HUES48 (cell line): ENCODE data around the gene ART1.

Experiments
- H3K27ac ChIP-seq: one replicate; pipeline ENCODE4 v1.7.0; 2013; ENCODE audit warnings: low read depth, low read length, inconsistent platforms
- H3K27me3 ChIP-seq: 2 replicates; pipeline ENCODE4 v1.6.1; 2013; ENCODE audit warnings: mild to moderate bottlenecking, low read length; ENCODE audit not compliant: control insufficient read depth, insufficient read depth
- H3K36me3 ChIP-seq: 2 replicates; pipeline ENCODE4 v1.6.1; 2013; ENCODE audit warnings: low read length; ENCODE audit not compliant: control insufficient read depth, insufficient read depth
- H3K4me1 ChIP-seq: 2 replicates; pipeline ENCODE4 v1.6.1; 2013; ENCODE audit warnings: mild to moderate bottlenecking, low read length; ENCODE audit not compliant: control insufficient read depth, insufficient read depth
- H3K4me3 ChIP-seq: 2 replicates; pipeline ENCODE4 v1.5.1; 2013; ENCODE audit warnings: mild to moderate bottlenecking, low read depth, low read length
- H3K9ac ChIP-seq: 2 replicates; pipeline ENCODE4 v1.6.1; 2013; ENCODE audit warnings: mild to moderate bottlenecking, low read depth, low read length, moderate library complexity
- H3K9me3 ChIP-seq: 2 replicates; pipeline ENCODE4 v1.6.1; 2013; ENCODE audit warnings: low read length; ENCODE audit not compliant: control insufficient read depth, insufficient read depth

ART1 gene

DNA sequence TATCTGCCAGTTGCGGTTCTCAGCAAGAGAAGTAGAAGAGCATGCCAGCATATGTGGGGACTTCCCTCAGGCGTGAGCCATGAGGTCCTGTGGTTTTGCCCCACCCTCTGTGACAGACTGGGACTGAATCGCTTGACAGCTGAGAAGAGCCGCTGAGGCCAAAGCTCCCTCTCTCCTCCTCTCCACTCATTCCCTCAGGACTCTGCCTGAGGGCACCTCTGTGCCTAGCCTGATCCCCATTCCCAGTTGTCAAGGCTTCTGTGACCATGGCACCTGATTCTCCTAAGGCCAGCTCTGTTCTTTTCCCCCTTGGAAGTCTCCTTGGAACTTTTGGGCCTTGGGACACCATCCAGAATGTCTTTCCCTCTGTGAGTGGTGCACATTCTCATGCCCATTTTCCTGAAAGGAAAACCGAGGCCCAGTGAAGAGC lies 30.2 kb upstream of the ART1 start:
- Histone ChIP-seq H3K4me3 (no peak overlapping the region), H3K27ac (no peak overlapping the region), H3K9ac (no peak overlapping the region), H3K36me3 (no peaks in the 10 kb centered on the region), H3K9me3 (no peaks in the 10 kb centered on the region), H3K27me3 (no peaks in the 10 kb centered on the region), H3K4me1 (no peaks in the 10 kb centered on the region)

DNA sequence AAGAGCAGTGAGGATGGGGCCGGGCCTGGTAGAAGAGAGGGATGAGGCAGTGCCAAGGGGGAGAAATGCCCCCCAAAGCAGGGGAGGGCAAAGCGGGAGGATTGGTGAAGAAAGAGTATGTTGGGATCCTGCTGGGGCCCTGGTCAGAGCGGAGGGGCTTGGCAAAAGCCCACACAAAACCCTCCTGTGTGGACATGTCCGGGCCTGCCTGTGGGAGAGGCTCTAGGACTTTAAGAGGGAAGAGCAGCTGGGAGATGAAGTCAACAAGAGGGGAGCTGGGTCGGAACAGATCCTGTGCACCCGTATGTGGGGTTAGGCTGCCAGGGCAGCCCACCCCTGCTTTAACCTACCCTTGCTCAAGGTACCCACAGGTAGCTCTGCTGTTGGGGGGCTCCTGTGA lies 28.9 kb upstream of the ART1 start:
- no peaks in the 10 kb centered on the region for H3K27me3 ChIP-seq
- H3K9ac ChIP-seq, result no peak overlapping the region
- H3K9me3 ChIP-seq, result no peaks in the 10 kb centered on the region
- H3K4me1 ChIP-seq, result no peaks in the 10 kb centered on the region
- H3K36me3 ChIP-seq, result no peaks in the 10 kb centered on the region
- no peak overlapping the region for H3K4me3 ChIP-seq
- no peak overlapping the region for H3K27ac ChIP-seq

DNA sequence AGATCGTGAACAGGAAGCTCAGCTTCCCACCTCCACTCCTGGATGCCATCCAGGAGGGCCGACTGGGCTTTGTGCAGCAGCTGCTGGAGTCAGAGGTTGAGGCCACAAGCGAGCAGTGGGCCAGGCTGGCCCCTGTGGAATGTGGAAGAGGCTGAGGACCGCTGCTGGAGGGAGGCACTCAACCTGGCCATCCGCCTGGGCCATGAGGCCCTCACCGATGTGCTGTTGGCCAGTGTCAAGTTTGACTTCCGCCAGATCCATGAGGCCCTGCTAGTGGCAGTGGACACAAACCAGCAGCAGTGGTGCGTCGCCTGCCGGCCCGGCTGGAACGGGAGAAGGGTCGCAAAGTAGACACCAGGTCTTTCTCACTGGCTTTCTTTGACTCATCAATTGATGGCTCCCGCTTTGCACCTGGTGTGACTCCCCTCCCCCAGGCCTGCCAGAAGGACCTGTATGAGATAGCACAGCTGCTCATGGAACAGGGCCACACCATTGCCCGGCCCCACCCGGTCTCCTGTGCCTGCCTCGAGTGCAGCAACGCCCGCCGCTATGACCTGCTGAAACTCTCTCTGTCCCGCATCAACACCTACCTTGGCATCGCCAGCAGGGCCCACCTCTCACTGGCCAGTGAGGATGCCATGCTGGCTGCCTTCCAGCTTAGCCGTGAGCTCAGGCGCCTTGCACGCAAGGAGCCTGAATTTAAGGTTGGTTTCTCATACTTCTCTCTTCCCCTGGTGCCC lies 28.0 kb upstream of the ART1 start:
- no peak overlapping the region for H3K27ac ChIP-seq
- H3K36me3 ChIP-seq, result no peaks in the 10 kb centered on the region
- no peaks in the 10 kb centered on the region for H3K4me1 ChIP-seq
- H3K4me3 ChIP-seq, result no peak overlapping the region
- H3K9me3 ChIP-seq, result no peaks in the 10 kb centered on the region
- no peak overlapping the region for H3K9ac ChIP-seq
- no peaks in the 10 kb centered on the region for H3K27me3 ChIP-seq

DNA sequence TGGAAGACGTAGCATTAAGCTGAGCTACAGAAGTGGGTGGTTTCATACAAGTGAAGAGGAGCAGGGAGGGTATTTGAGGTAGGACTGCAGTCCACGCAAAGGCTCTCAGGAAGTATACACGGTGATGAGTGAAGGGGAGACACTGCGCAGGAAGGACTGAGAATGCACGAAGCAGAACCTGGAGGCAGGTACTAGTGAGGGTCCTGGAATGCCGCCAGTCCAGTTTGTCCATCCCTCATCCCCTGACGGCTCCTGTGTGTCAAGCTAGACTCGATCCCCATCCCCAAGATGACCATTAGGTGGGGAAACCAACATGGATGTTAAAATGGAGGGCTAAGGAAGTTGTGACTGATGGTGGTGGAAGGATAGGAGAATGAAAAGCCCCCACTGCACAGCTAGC lies 26.9 kb upstream of the ART1 start:
- Histone ChIP-seq H3K27ac (no peak overlapping the region), H3K4me3 (no peak overlapping the region), H3K4me1 (no peaks in the 10 kb centered on the region), H3K27me3 (no peaks in the 10 kb centered on the region), H3K36me3 (no peaks in the 10 kb centered on the region), H3K9ac (no peak overlapping the region), H3K9me3 (no peaks in the 10 kb centered on the region)

DNA sequence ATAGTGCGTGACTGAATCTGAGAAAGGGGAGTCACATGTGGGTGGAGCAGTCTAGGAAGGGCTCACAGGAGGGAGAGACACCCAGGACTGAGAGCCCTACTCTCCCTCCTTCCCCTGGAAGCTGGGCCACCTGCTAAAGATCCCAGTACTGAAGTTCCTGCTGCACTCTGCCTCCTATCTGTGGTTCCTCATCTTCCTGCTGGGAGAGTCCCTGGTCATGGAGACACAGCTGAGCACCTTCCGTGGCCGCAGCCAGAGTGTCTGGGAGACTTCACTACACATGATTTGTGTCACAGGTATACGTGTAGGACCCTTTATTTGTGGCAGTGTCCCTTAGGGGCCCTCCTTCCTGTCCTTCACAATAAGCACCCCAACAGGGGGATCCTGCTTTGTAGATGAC lies 22.4 kb upstream of the ART1 start:
- no peak overlapping the region for H3K4me3 ChIP-seq
- H3K27me3 ChIP-seq, result no peaks in the 10 kb centered on the region
- no peaks in the 10 kb centered on the region for H3K4me1 ChIP-seq
- no peak overlapping the region for H3K9ac ChIP-seq
- H3K27ac ChIP-seq, result no peak overlapping the region
- H3K9me3 ChIP-seq, result no peaks in the 10 kb centered on the region
- no peaks in the 10 kb centered on the region for H3K36me3 ChIP-seq

DNA sequence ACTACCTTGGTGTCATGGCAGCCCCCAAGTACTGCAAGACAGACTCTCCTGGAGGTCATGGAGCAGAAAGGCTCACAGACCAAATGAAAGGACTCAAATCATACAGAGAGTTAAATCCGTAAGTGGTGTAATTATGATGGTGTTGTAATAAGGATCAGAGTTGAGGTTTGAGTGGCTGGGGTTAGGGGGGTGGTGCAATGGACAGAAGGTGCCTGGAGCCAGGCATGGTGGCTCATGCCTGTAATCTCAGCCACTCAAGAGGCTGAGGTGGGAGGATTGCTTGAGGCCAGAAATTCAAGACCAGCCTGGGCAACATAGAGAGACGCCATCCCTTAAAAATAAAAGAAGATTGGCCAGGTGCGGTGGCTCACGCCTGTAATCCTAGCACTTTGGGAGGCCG lies 21.8 kb upstream of the ART1 start:
- no peak overlapping the region for H3K9ac ChIP-seq
- H3K9me3 ChIP-seq, result no peaks in the 10 kb centered on the region

DNA sequence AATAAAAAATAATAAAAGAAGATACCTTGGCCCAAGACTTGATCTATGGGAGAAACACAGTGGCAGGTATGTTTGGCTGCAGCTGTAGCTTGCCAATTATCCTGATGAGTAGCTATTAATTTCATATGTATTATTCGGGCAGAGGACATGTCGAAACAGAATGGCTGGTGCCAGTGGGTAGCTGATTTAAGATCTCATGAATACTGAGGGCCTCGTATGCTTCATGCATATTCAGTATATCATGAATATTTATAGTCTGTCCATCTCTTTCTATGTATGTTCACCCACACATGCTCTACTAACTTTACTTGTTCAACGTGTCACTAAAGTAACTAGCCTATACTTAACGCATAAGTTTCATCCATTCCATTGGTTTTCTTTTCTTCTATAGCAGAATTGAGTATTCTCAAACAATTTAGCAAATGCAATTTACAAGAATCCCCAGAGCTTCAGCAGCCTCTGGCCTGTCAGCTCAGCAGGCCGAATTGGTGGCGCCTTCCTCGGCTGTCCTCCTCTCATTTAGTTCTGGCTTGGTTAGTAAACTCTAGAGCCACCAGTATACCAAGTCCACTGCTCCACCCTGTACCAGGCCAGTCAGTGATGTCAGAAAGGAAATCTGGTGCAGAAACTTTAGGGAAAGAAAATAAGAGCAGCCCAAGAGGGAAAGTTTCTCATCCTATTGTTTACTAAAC lies 21.0 kb upstream of the ART1 start:
- no peaks in the 10 kb centered on the region for H3K36me3 ChIP-seq
- H3K27ac ChIP-seq, result no peak overlapping the region
- H3K4me3 ChIP-seq, result no peak overlapping the region
- no peaks in the 10 kb centered on the region for H3K4me1 ChIP-seq
- no peak overlapping the region for H3K9ac ChIP-seq
- H3K9me3 ChIP-seq, result no peaks in the 10 kb centered on the region
- H3K27me3 ChIP-seq, result no peaks in the 10 kb centered on the region

More for the DNA sequence above, 21.8 kb upstream of the ART1 start:
- Histone ChIP-seq H3K4me3 (no peak overlapping the region), H3K27me3 (no peaks in the 10 kb centered on the region), H3K36me3 (no peaks in the 10 kb centered on the region), H3K4me1 (no peaks in the 10 kb centered on the region), H3K27ac (no peak overlapping the region)

DNA sequence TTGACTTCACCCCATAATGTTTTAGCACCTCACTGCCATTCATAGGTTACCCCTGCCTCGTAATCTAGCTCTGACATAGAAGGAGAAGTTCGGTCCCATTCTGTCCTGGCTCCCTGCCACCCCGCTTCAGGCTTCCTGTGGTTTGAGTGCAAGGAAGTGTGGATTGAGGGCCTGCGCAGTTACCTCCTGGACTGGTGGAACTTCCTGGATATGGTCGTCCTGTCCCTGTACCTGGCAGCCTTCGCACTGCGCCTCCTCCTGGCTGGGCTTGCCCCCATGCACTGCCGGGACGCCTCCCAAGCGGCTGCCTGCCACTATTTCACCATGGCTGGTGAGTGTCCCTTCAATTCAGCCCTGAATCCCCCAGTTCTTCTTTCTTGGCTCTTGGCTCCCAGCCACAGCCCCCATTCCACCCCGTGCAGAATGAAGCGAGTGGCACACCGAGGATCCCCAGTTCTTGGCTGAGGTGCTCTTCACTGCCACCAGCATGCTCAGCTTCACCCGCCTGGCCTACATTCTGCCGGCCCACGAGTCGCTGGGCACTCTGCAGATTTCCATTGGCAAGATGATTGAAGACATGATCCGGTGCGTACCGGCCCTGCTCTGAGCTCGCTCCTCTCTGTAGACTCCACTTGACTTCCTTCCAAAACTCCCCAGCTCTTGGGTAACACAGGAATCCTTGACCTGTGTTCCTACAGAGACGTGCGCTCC lies 18.5 kb upstream of the ART1 start:
- no peak overlapping the region for H3K4me3 ChIP-seq
- no peaks in the 10 kb centered on the region for H3K9me3 ChIP-seq
- no peak overlapping the region for H3K9ac ChIP-seq
- H3K27ac ChIP-seq, result no peak overlapping the region
- H3K36me3 ChIP-seq, result no peaks in the 10 kb centered on the region
- no peaks in the 10 kb centered on the region for H3K4me1 ChIP-seq
- H3K27me3 ChIP-seq, result no peaks in the 10 kb centered on the region

DNA sequence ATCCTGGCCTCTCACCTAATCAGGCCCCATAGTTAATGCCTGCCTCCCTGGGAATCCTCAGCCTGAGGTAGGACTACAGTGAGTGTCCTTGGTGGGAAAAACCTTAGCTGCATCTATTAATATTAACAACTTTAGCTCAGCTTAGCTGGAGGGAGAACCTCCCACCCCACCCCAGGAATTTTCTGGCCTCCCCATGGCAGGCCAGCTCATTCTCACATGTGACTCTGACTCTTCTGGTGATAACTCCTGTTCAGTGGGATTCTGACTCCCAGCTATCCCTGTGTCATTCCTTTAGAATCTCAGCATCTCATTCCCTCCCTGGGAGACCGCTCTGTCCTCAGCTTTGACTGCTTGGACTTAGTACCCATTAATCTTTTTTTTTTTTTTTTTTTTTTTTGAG lies 17.6 kb upstream of the ART1 start:
- Histone ChIP-seq H3K27me3 (no peaks in the 10 kb centered on the region), H3K36me3 (no peaks in the 10 kb centered on the region), H3K9me3 (no peaks in the 10 kb centered on the region), H3K27ac (no peak overlapping the region), H3K9ac (no peak overlapping the region), H3K4me3 (no peak overlapping the region), H3K4me1 (no peaks in the 10 kb centered on the region)

DNA sequence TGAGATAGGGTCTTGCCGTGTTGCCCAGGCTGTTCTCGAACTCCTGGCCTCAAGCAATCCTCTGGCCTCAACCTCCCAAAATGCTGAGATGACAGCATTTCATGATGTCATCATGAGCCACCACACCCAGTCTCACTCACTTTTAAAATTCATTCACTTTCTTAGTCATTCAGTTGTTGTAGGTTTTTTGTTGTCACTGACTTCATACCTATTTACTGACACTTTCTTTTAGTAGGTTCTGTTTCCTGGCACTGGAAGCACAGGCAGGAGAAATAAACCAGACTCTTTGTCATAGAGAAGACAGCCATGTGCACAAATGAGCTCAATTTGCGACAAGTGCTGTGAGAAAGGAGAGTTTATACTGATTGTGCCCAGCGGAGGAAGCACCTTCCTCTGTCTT lies 13.6 kb upstream of the ART1 start:
- Histone ChIP-seq H3K9me3 (no peaks in the 10 kb centered on the region), H3K4me1 (no peaks in the 10 kb centered on the region), H3K9ac (no peak overlapping the region), H3K27me3 (no peaks in the 10 kb centered on the region), H3K4me3 (no peak overlapping the region), H3K27ac (no peak overlapping the region), H3K36me3 (no peaks in the 10 kb centered on the region)

DNA sequence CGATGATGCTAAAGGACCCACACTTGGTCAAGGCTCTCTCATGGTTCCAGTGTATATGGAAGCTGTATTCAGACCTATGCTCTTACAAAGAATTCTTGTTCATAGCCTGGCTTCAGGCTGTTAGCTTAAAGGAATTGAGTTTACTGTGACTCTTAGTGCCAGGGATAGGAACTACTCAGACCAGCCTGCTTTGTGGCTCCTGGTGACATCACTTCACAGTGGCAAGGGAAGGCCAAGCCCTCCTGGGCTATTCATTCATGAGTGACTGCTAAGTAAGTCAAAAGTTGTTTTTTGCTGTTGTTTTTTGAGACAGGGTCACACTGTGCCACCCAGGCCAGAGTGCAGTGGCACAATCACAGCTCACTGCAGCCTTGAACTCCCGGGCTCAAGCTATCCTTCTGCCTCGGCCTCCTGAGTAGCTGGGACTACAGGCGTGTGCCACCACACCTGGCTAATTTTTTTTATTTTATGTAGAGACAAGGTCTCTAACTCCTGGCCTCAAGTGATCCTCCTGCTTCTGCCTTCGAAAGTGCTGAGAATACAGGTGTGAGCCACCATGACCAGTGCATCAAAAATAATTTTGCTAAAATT lies 12.8 kb upstream of the ART1 start:
- H3K36me3 ChIP-seq, result no peaks in the 10 kb centered on the region
- H3K9me3 ChIP-seq, result no peaks in the 10 kb centered on the region
- no peaks in the 10 kb centered on the region for H3K27me3 ChIP-seq

More for the DNA sequence above, 12.8 kb upstream of the ART1 start:
- H3K9ac ChIP-seq, result no peak overlapping the region
- H3K27ac ChIP-seq, result no peak overlapping the region
- H3K4me3 ChIP-seq, result no peak overlapping the region
- H3K4me1 ChIP-seq, result no peaks in the 10 kb centered on the region
